Medulla oblongata (tissue), 1 donor: ENCODE measurements around the gene UBLCP1.
A peak's percentile ranks its signal among the peaks of the same experiment; 100 is the strongest.
"Not testable (repeated sequence)": the region's sequence is repeated elsewhere in the genome, so short reads cannot be mapped to it uniquely, and the experiment has no call there.

Experiments used
- DNase-seq: peaks from one replicate; pipeline ENCODE4 v3.0.0-alpha.2; 2015; ENCODE audit errors: extremely low spot score

The UBLCP1 gene

GRCh38 chr5:159252195-159252594 is 10.9 kb upstream of the UBLCP1 start:
- DNase-seq = no peak

GRCh38 chr5:159257007-159257406 is 6.1 kb upstream of the UBLCP1 start:
- DNase-seq = no peak

- DNase-seq = no peak
Observed at GRCh38 chr5:159257629-159258283, 5.3 kb upstream of the UBLCP1 start.

- no peak for DNase-seq
Observed at GRCh38 chr5:159258361-159258760, 4.7 kb upstream of the UBLCP1 start.

GRCh38 chr5:159260212-159260611 is 2.9 kb upstream of the UBLCP1 start:
- DNase-seq = not testable (repeated sequence)

GRCh38 chr5:159262472-159262858 is 625 bp upstream of the UBLCP1 start:
- DNase-seq = no peak

- no peak for DNase-seq
Observed at GRCh38 chr5:159263569-159263905, 447 bp downstream of the UBLCP1 start.

- not testable (repeated sequence) for DNase-seq
Observed at GRCh38 chr5:159266764-159267163, 3.7 kb downstream of the UBLCP1 start.

GRCh38 chr5:159269723-159270122 is 6.6 kb downstream of the UBLCP1 start:
- DNase-seq = no peak

GRCh38 chr5:159273923-159274322 is 10.8 kb downstream of the UBLCP1 start:
- no peak for DNase-seq

GRCh38 chr5:159274676-159275075 is 11.6 kb downstream of the UBLCP1 start:
- no peak for DNase-seq

- peak; percentile 56 for DNase-seq
Observed at GRCh38 chr5:159286420-159287035, 23.4 kb downstream of the UBLCP1 start.

- DNase-seq = no peak
Observed at GRCh38 chr5:159290741-159291140, 27.7 kb downstream of the UBLCP1 start.

- DNase-seq = no peak
Observed at GRCh38 chr5:159294921-159295320, 31.8 kb downstream of the UBLCP1 start.

GRCh38 chr5:159297300-159297699 is 34.2 kb downstream of the UBLCP1 start:
- not testable (repeated sequence) for DNase-seq

- no peak for DNase-seq
Observed at GRCh38 chr5:159301466-159301865, 38.4 kb downstream of the UBLCP1 start.

GRCh38 chr5:159301929-159302860 is 39.1 kb downstream of the UBLCP1 start:
- DNase-seq = not testable (repeated sequence)

- DNase-seq = no peak
Observed at GRCh38 chr5:159303286-159303685, 40.2 kb downstream of the UBLCP1 start.

GRCh38 chr5:159304961-159305595 is 42.0 kb downstream of the UBLCP1 start:
- DNase-seq = no peak

- DNase-seq = peak; percentile 33
Observed at GRCh38 chr5:159309689-159310433, 46.8 kb downstream of the UBLCP1 start.

- peak; percentile 4 for DNase-seq
Observed at GRCh38 chr5:159310511-159310910, 47.4 kb downstream of the UBLCP1 start.
